Activated CD8-positive, alpha-beta memory T cell treated with anti-CD3 and anti-CD28 coated beads for 48 hours (primary cell): ENCODE measurements around the gene DIP2B.
"Not testable (repeated sequence)": the region's sequence is repeated elsewhere in the genome, so short reads cannot be mapped to it uniquely, and the experiment has no call there.

ENCODE experiments used
- DNase-seq, 3 experiments: peaks; one replicate each; pipeline ENCODE4 v3.0.0-alpha.2; 2020; ENCODE audit warnings: low read depth in 2 of 3, low spot score in 2 of 3

Gene DIP2B

DNA sequence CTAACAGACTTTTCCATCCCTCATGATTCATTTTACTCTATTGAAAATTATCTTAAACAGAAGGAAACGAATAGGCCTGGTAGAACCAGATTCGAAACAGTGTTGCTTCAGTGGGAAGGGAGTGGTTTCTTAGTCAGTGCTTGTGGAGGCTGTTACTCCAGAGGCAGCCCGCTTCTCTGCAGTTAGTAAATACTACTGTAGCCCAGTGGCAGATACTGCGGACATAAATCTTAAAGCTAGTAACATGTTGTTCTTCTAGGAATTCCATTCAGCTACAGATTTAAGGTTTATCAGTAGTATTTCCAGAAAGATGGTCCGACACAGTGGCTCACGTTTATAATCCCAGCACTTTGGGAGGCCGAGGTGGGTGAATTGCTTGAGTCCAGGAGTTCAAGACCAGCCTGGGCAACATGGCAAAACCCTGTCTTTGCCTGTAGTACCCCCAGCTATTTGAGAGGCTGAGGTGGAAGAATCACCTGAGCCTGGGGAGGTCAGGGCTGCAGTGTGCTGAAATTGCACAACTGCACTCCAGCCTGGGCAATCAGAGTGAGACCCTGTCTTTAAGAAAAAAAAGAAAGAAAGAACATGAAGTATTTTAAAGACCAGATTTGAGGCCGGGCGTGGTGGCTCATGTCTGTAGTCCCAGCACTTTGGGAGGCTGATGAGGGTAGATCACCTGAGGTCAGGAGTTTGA lies 45.9 kb downstream of the DIP2B start:
- no peak for DNase-seq

- DNase-seq: no peak
Observed at GRCh38 chr12:50551866-50552265, 47.1 kb downstream of the DIP2B start.

- DNase-seq: no peak
Observed at GRCh38 chr12:50554651-50555050, 49.9 kb downstream of the DIP2B start.

- no peak for DNase-seq
Observed at GRCh38 chr12:50555471-50555885, 50.7 kb downstream of the DIP2B start.

DNA sequence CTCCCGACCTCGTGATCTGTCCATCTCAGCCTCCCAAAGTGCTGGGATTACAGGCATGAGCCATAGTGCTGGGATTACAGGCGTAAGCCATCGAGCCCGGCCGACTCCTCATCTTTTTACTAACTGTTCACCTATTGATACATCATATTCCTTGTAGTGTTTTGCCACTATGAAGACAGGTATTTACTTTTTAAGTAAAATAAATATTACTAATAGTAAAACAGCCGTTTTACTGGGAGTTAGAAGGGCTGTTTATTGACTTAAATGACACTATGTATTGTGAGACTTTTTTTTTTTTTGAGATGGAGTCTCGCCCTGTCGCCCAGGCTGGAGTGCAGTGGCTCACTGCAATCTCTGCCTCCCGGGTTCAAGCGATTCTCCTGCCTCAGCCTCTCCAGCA lies 51.5 kb downstream of the DIP2B start:
- DNase-seq: no peak

DNA sequence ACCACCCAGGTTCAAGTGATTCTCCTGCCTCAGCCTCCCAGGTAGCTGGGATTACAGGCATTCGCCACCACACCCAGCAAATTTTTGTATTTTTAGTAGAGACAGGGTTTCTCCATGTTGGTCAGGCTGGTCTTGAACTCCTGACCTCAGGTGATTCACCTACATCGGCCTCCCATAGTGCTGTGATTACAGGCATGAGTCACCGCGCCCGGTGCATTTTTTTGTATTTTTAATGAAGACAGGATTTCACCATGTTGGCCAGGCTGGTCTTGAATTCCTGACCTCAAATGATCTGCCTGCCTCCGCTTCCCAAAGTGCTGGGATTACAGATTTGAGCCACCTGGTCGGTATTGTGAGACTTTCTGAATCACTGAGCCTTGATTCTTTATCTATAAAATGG lies 52.0 kb downstream of the DIP2B start:
- DNase-seq: not testable (repeated sequence)

- DNase-seq: no peak
Observed at GRCh38 chr12:50557421-50557820, 52.6 kb downstream of the DIP2B start.

GRCh38 chr12:50558970-50559369 lies 54.2 kb downstream of the DIP2B start:
- DNase-seq: no peak

DNA sequence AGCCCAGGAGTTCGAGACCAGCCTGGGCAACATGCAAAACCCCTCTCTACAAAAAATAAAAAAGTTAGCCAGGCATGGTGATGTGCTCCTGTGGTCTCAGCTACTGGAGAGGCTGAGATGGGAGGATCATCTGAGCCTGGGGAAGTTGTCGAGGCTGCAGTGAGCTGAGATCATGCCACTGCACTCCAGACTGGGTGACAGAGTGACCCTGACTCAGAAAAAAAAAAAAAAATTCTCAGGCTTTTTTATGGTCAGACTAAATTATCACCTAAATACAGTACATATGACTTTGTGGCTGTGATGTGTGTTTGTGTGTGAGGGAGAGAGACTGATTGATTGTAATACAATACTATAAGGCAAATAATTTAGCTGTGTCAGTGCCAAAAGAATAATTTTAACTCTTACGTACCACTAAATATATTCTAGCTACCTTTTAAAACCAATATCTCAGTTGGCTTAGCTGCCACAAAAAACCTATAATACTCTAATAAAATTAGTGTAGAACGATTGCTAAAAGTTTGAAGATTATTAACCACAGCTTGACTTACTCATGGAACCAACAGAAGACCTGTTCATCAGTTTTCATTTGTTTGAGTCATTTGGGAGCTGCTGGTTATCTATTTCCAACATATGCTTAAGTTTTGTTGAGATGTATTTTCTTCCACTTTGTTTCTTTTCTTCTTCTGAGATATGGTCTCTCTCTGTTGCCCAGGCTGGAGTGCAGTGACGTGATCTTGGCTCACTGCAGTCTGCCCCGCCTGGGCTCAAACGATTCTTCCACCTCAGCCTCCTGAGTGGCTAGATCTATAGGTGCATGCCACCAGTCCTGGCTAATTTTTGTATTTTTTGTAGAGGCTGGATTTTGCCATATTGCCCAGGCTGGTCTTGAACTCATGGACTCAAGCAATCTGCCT lies 58.0 kb downstream of the DIP2B start:
- no peak for DNase-seq

GRCh38 chr12:50563434-50563787 lies 58.6 kb downstream of the DIP2B start:
- DNase-seq: no peak

GRCh38 chr12:50564237-50564947 lies 59.6 kb downstream of the DIP2B start:
- no peak for DNase-seq

GRCh38 chr12:50564948-50565297 lies 60.1 kb downstream of the DIP2B start:
- no peak for DNase-seq

DNA sequence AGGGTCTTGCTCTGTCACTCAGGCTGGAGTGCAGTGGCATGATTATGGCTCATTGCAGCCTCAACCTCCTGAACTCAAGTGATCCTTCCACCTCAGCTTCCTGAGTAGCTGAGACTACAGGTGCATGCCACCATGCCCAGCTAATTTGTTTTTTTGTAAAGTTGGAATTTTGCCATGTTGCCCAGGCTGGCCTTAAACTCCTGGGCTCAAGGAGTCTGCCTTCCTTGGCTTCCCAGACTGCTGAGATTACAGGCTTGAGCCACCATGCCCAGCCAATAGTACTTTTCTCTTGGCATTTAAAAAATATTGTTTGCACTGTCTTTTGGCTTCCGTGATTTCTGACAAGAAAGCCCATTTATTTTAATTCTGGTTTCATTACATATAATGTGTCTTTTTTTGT lies 61.3 kb downstream of the DIP2B start:
- no peak for DNase-seq

GRCh38 chr12:50567926-50568325 lies 63.1 kb downstream of the DIP2B start:
- DNase-seq: no peak

- DNase-seq: no peak
Observed at GRCh38 chr12:50568338-50569091, 63.7 kb downstream of the DIP2B start.

GRCh38 chr12:50569321-50569720 lies 64.5 kb downstream of the DIP2B start:
- no peak for DNase-seq

GRCh38 chr12:50569876-50570275 lies 65.1 kb downstream of the DIP2B start:
- no peak for DNase-seq

- no peak for DNase-seq
Observed at GRCh38 chr12:50571786-50572185, 67.0 kb downstream of the DIP2B start.

DNA sequence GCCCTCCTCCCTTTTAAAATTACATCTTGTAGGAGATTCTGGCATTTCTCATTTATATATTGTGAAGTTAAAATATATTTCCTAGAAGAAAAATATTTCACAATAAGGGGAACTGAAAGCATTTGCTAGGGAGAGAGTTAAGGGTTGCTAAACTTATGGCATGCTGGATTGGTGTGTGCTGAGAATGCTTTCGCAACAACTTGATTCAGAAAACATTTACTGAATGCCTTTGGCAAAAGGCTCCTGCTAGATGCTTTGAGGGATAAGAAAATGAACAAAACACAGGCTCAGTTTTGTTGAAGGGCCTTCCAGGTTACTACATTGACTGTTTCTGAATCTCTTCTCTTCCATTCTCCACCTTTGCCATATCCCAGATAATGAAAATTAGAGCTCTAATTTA lies 67.5 kb downstream of the DIP2B start:
- DNase-seq: no peak

DNA sequence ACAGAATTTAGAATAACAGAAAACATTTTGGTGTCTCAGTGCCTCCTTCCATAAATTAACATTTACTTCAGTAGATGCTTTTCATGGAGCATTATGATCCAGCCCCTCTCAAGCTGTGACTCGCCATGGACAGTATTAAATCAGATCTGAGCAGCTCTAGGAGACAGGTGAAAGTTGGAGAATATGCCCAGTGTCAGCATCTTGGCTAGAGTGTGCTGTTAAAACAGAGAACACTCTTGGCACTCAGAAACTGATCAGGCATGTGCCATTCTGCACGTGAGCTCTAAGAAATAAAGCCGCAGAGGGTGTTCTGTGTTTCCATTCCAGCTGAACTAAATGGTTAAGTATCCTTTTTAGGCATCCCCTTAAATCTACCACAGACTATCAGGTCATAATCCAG lies 68.0 kb downstream of the DIP2B start:
- DNase-seq: no peak

DNA sequence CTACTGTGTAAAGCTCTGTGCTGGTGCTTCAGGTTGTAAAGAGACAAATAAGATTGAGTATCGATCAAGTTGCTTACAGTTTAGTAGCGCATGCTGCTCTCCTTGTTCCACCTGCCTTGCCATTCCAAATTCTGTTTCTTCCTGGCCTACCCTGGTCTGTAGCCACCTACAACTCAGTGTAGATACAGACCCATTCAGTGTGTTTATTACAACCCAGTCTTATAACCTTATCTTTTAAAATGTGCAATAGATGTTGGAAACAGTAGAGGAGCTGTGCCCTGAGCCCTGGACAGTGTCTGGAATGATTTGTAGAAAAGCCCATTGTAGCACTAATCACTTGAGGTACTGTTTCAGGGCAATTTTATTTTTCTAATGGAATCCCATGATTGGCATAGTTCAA lies 68.5 kb downstream of the DIP2B start:
- DNase-seq: no peak
